Gastroesophageal sphincter (tissue), 4 donors: Measurements from ENCODE around the gene CD93. TPM values are rescaled to one million over a fixed set of nuclear protein-coding genes. Genes with fewer than 3 reads are reported as not detected.

Source experiments
- ATAC-seq: fragments of 150-250 bp; one replicate; pipeline ENCODE4 v1.9.1; 2016; ENCODE audit warnings: mild to moderate bottlenecking, moderate library complexity
- H3K27ac ChIP-seq, 4 donors: fragments of 200-600 bp; sonication (generic) in 3 of 4; 1 replicate in 3 of 4; 2 replicates in 1 of 4; pipeline ENCODE4 v1.5.1; 2016 to 2019
- H3K27me3 ChIP-seq: fragments of 200-600 bp; sonication (generic); one replicate; pipeline ENCODE4 v1.5.1; 2019
- H3K36me3 ChIP-seq, 2 donors: fragments of 200-600 bp; sonication (generic); one replicate each; pipeline ENCODE4 v1.5.1; 2019; ENCODE audit warnings: control low read depth in 1 of 2
- H3K4me1 ChIP-seq, 3 donors: fragments of 200-600 bp; sonication (generic); 1 replicate in 2 of 3; 2 replicates in 1 of 3; pipeline ENCODE4 v1.5.1; 2016 to 2019; ENCODE audit warnings: control low read depth in 2 of 3
- H3K4me3 ChIP-seq, 2 donors: fragments of 200-600 bp; sonication (generic); one replicate each; pipeline ENCODE4 v1.5.1; 2019; ENCODE audit warnings: mild to moderate bottlenecking in 1 of 2, moderate library complexity in 1 of 2
- H3K9me3 ChIP-seq, 3 donors: fragments of 200-600 bp; sonication (generic); one replicate each; pipeline ENCODE4 v1.5.1; 2017 to 2019; ENCODE audit warnings: control low read depth in 2 of 3
- EP300 ChIP-seq: sonication (generic); formaldehyde crosslinking; IDR thresholded peaks from one replicate; pipeline ENCODE4 v1.6.1; 2017; ENCODE audit warnings: antibody characterized with exemption, mild to moderate bottlenecking
- POLR2A ChIP-seq, 2 donors: fragments of 450-650 bp; IDR thresholded peaks; one replicate each; pipeline ENCODE4 v1.6.1; 2017; ENCODE audit warnings: antibody characterized with exemption in 2 of 2, mild to moderate bottlenecking in 2 of 2, moderate library complexity in 1 of 2
- POLR2AphosphoS5 ChIP-seq: sonication (generic); formaldehyde crosslinking; IDR thresholded peaks from one replicate; pipeline ENCODE4 v1.6.1; 2017; ENCODE audit warnings: antibody characterized with exemption
- WGBS, 2 donors: methylation state at CpG; one replicate each; pipeline ENCODE4 v1.1.5; 2018; ENCODE audit warnings: low coverage in 1 of 2; 5-methylcytosine and 5-hydroxymethylcytosine counted together
- total RNA-seq, 4 donors: library from RNA; depleted of rRNA; stranded (reverse); fragments of >200 nt; gene quantifications; one replicate each; pipeline ENCODE4 v1.1.0, GENCODE V29; 2016
- TF ChIP-seq, protein P1 (sequence below), 4 experiments: fragments of 200-600 bp in 2 of 4; fragments of 450-650 bp in 2 of 4; sonication (generic) in 1 of 4; IDR thresholded peaks; one replicate each; pipeline ENCODE4 v1.5.1; 2017 to 2019; ENCODE audit warnings: antibody characterized with exemption in 4 of 4, mild to moderate bottlenecking in 2 of 4, moderate library complexity in 2 of 4

The CD93 gene
- total RNA-seq, 4 donors from 2014 or later: 20.4 to 75.4 (median 47.2) TPM

DNA sequence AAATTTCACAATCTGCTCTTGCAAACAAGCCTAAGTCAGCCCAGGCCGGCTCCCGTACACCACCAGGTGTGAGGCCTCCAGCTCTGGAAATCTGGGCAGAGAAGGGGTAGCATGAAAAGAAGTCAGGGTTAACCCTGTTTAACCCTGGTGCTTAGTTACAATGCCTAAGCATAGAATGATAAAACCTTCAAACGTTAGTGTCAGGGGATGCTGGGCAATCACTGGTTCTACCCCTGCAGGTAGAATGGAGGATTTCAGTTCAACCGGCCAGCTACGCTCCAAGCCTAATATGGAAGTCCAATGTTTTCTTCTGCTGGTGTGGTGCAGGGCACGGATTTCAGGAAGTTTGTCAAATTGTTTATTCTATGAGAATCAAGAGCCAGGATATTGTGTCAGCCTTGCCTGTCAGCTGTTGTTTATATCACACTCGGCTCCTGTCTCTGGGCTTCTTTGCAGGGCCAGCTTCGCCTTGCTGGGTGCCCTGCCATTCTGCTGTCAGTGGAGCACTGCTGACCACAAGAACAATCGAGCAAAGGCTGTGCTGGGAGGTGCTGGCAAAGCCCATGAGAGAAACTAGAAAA, 20.2 kb upstream of the CD93 start:
- TF ChIP-seq POLR2AphosphoS5 (peak; percentile 80), EP300 (no peak)
- TF ChIP-seq, protein P1, sequence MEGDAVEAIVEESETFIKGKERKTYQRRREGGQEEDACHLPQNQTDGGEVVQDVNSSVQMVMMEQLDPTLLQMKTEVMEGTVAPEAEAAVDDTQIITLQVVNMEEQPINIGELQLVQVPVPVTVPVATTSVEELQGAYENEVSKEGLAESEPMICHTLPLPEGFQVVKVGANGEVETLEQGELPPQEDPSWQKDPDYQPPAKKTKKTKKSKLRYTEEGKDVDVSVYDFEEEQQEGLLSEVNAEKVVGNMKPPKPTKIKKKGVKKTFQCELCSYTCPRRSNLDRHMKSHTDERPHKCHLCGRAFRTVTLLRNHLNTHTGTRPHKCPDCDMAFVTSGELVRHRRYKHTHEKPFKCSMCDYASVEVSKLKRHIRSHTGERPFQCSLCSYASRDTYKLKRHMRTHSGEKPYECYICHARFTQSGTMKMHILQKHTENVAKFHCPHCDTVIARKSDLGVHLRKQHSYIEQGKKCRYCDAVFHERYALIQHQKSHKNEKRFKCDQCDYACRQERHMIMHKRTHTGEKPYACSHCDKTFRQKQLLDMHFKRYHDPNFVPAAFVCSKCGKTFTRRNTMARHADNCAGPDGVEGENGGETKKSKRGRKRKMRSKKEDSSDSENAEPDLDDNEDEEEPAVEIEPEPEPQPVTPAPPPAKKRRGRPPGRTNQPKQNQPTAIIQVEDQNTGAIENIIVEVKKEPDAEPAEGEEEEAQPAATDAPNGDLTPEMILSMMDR (IDR thresholded peaks at IDR 0.05): peak in 3 of 4 experiments; percentile 43 to 78 (median 47)
- peak; percentile 82 for ATAC-seq
- Histone ChIP-seq H3K4me1 (peaks cover 0 to 32% (median 16%) of the 10 kb centered on the region in 3 donors), H3K9me3 (no peaks in the 10 kb centered on the region), H3K36me3 (no peaks in the 10 kb centered on the region), H3K4me3 (no peak overlapping the region), H3K27ac (peak overlapping the region; percentile 20 to 75 (median 64)), H3K27me3 (no peaks in the 10 kb centered on the region)
- WGBS, 2 donors: 29 to 46% methylated on average over 3 to 7 of the region's 9 CpGs

DNA sequence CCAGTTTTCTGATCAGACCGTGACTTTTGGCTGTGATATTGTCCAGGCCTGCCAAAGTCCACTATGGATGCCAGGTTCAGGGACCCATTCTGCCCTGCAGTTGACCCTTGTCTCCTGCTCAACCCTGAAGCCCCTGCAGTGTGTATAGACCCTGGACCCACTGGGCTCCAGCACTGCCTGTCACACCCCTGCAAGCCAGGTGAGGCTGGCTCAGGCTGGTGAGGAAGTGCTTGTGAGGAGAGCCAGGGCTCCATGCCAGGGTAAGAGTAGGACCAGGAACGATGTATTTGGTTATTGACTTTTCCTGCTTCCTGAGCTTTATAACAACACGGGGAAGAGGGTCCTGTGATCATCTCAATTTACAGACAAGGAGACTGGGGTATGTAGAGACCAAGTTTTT, 19.1 kb upstream of the CD93 start:
- no peak overlapping the region for H3K4me3 ChIP-seq
- H3K27me3 ChIP-seq: no peaks in the 10 kb centered on the region
- H3K9me3 ChIP-seq: no peaks in the 10 kb centered on the region
- no peak for ATAC-seq
- 70 to 73% methylated on average over 2 to 3 of the region's 3 CpGs for WGBS, 2 donors
- H3K27ac ChIP-seq: peak overlapping the region in 1 of 4 donors; percentile 42
- H3K4me1 ChIP-seq: peaks cover 0 to 32% (median 16%) of the 10 kb centered on the region in 3 donors
- TF ChIP-seq EP300 (no peak), POLR2AphosphoS5 (no peak), POLR2A (IDR thresholded peaks at IDR 0.05) (no peak)
- TF ChIP-seq, protein P1 (IDR thresholded peaks at IDR 0.05): no peak
- no peaks in the 10 kb centered on the region for H3K36me3 ChIP-seq

DNA sequence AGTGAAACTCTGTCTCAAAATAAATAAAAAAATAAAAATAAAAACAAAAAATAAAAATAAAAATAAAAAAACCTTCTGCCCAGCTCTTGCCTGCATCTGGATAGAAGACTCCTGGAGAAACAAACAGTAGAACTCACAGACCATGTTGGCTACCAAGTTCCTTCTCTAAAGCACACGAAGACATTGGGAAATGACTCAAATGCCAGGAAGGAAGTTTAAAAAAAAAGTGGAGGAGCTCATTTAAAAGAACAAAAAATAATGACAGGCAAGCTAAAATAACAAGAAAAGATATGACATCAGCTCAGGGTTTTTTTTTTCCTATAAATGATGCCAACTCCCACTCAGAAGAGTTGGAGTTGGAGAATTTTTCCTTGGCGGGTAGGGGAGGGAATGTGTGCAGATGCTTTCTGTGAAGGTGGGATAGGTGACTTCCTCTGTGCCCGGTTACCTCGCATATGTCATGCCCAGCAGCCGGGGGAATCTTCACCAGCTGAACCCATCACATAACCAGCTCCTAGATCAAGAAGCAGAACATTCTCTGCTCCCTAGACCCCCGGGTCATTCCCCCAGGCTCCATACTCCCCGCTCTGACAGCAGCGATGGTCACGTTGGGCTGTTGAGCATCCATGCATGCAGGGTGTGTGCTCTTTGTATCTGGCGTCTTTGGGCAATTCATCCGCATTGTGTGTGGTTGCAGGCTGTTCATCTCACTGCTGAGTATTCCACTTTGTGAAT, 17.3 kb upstream of the CD93 start:
- Histone ChIP-seq H3K27ac (peak overlapping the region in 3 of 4 donors; percentile 47 to 67 (median 66)), H3K36me3 (no peaks in the 10 kb centered on the region), H3K4me1 (peaks cover 0 to 32% (median 16%) of the 10 kb centered on the region in 3 donors), H3K27me3 (no peaks in the 10 kb centered on the region), H3K9me3 (no peaks in the 10 kb centered on the region), H3K4me3 (no peak overlapping the region)
- WGBS, 2 donors: 70 to 79% methylated on average over 5 to 7 of the region's 11 CpGs
- ATAC-seq: no peak
- TF ChIP-seq EP300 (no peak), POLR2A (IDR thresholded peaks at IDR 0.05) (no peak), POLR2AphosphoS5 (no peak)
- TF ChIP-seq, protein P1 (IDR thresholded peaks at IDR 0.05): no peak

DNA sequence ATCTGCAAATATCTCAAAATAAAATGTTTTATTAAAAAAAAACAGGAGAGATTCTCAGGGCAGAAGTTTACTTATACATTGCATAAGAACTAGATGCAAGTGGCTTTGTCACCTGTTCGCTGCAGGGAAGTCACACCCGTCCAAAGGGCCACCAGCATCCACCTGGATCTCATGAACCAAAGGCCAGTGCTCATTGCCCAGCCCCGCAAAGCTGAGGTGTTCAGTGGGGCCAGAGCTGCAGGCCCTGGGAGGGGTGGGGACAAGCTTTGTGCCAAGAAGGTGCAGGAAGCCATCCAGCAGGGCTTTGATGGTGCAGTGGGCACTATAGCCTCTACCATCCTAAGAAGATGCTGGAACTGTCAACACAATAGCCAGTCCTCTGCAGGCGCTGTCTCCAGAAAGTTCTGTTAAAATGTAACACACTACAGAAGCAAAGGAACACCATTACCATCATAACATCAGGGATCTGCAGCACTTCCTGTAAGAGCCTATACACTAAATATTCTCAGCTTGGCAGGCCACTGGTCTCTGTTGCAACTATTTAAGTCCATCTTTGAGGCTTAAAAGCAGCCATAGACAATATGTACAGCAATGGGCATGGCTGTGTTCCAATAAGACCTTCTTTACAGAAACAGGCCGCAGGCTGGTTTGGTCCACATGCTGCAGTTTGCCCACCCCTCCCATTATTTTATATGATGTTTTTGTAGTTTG, 15.7 kb upstream of the CD93 start:
- no peaks in the 10 kb centered on the region for H3K9me3 ChIP-seq
- peak overlapping the region in 2 of 4 donors; percentile 47 to 64 for H3K27ac ChIP-seq
- peaks cover 0 to 22% (median 12%) of the 10 kb centered on the region in 3 donors for H3K4me1 ChIP-seq
- TF ChIP-seq, protein P1 (IDR thresholded peaks at IDR 0.05): no peak
- TF ChIP-seq POLR2AphosphoS5: no peak
- TF ChIP-seq EP300: no peak
- TF ChIP-seq POLR2A (IDR thresholded peaks at IDR 0.05): no peak
- no peak for ATAC-seq
- H3K4me3 ChIP-seq: no peak overlapping the region
- no peaks in the 10 kb centered on the region for H3K36me3 ChIP-seq
- no peaks in the 10 kb centered on the region for H3K27me3 ChIP-seq
- 97 to 100% methylated on average over 3 to 5 of the region's 5 CpGs for WGBS, 2 donors
